GM12872 (cell line): ENCODE data around the gene PTCH1.

Experiments
- CTCF ChIP-seq: IDR thresholded peaks from 3 replicates; pipeline ENCODE4 v1.5.1; 2011; ENCODE audit warnings: low read depth, mild to moderate bottlenecking, low read length, moderate library complexity; ENCODE audit not compliant: insufficient read depth

PTCH1 gene

GRCh38 chr9:95507464-95508241 lies 9.1 kb downstream of the PTCH1 start:
- TF ChIP-seq CTCF = no peak

DNA sequence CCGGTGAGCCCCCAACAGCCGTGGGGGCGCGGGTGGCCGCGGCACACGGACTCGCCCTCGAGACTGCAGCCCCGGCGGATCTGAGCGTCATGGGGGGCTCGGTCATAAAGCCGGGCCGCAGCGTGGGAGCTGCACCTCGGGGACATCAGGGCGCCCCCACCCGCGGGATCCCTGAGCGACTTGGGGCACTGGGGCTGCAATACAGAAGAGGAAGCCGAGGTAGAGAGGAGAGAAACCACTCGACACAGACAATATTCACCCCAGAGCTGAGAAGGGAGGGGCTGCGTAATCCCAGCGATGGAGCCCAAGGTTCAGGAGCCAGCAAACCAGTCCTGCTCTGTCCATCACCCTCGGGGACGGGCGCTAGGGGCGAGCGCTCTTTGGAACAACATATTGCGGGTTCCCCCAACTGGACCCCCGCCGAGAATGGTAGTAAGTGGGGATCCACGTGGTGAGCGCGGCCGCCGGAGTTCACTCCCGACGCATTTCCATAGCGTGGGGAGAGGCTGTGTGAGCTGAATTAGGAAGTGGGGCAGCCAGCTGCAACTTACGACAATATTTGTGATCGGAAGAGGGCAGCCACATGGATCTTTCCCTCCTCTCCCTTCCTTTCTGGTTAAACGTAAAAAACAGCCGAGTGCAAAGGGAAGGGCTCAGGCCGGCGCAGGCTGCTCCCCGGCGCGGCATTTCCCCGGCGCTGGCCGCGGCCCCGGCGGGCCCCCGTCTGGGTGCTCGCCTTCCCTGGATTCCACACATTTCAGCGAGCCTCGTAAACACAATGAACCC lies 9.9 kb downstream of the PTCH1 start:
- no peak for TF ChIP-seq CTCF

- TF ChIP-seq CTCF = no peak
Observed at GRCh38 chr9:95506428-95506677, 10.4 kb downstream of the PTCH1 start.

- TF ChIP-seq CTCF = no peak
Observed at GRCh38 chr9:95505717-95506427, 10.9 kb downstream of the PTCH1 start.

DNA sequence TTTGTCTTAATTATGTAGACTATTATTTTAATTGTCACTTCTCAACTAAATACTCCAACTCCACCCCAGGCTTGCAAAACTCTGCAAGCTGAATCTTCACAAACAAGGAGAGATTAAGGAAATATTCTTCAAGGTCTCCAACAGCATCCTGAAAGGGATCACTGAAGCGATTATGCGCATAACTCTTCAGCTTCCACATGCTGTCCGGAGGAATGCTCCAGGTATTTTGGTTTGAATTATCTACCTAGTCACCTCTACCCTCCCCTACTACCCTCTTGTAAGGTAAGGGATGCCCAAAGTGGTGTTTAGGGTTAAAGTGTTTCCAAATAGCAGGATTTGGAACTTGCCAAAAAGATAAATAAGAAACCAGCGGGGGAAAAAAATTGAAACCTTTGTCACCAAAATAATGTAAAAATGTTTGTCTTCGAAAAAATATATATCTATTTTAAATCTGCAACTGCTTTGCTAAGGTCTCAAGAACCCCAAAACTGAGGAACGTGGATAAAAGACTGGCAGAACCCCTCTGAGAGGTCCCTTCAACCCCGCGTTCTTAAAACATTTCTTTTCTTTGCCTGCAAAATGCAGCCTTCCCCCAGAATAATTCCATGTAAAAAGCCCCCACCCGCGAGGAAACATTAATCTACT lies 11.6 kb downstream of the PTCH1 start:
- TF ChIP-seq CTCF = no peak

GRCh38 chr9:95504053-95504963 lies 12.5 kb downstream of the PTCH1 start:
- no peak for TF ChIP-seq CTCF
